IgD-negative memory B cell (primary cell): Measurements from ENCODE around the gene TMTC2. TPM values are rescaled to one million over a fixed set of nuclear protein-coding genes. Genes with fewer than 3 reads are reported as not detected.
A peak's percentile ranks its signal among the peaks of the same experiment; 100 is the strongest.

Experiments used
- H3K27ac Mint-ChIP-seq, 3 donors: one replicate each; pipeline ENCODE4 v1.8.0; 2020 to 2022; ENCODE audit warnings: mild to moderate bottlenecking in 3 of 3, mixed read lengths in 3 of 3, moderate library complexity in 1 of 3
- H3K27me3 Mint-ChIP-seq: one replicate; pipeline ENCODE4 v1.8.0; 2021; ENCODE audit warnings: mixed read lengths
- H3K36me3 Mint-ChIP-seq: one replicate; pipeline ENCODE4 v1.8.0; 2020; ENCODE audit warnings: mild to moderate bottlenecking, mixed read lengths
- H3K4me1 Mint-ChIP-seq, 3 donors: one replicate each; pipeline ENCODE4 v1.8.0; 2020 to 2022; ENCODE audit warnings: mixed read lengths in 3 of 3, mild to moderate bottlenecking in 1 of 3
- H3K4me3 Mint-ChIP-seq, 4 donors: one replicate each; pipeline ENCODE4 v1.8.0; 2020 to 2022; ENCODE audit warnings: mild to moderate bottlenecking in 4 of 4, mixed read lengths in 4 of 4, moderate library complexity in 3 of 4
- H3K9me3 Mint-ChIP-seq, 3 donors: one replicate each; pipeline ENCODE4 v1.8.0; 2020 to 2021; ENCODE audit warnings: mixed read lengths in 3 of 3, mild to moderate bottlenecking in 1 of 3
- polyA plus RNA-seq: library from polyadenylated mRNA; unstranded; fragments of 300-500 nt; fragmentation: Illumina TruSeq; gene quantifications from one replicate; pipeline ENCODE4 v1.2.3, GENCODE V29; 2021

Gene TMTC2
- polyA plus RNA-seq, 1 donor from 2014 or later: not detected

DNA sequence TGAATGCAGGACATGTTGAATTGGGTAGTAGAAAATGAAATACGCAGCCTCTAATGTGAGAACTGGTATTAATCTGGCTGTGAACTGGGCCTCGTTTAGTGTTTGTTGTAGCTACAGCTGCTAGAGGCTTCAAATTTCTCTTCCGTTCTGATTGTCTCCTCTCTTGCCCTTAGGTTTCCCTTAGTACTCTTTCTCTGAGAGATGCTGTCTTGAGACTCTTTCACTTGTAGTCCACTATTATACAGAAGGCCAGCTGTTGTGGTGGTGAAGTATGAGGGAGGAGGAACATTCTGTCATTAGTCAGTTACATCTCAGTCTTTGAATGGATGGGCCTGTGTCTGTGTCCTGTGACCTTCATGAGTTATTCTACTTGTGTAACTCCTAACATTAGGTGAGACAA, 322.0 kb downstream of the TMTC2 start:
- Mint-ChIP-seq H3K27me3 (no peaks in the 10 kb centered on the region), H3K4me3 (peak overlapping the region in 1 of 4 donors; percentile 28), H3K36me3 (peaks cover 11% of the 10 kb centered on the region), H3K9me3 (peaks cover 8 to 40% (median 17%) of the 10 kb centered on the region in 3 donors), H3K27ac (no peak overlapping the region), H3K4me1 (peaks cover 0 to 11% (median 1%) of the 10 kb centered on the region in 3 donors)

DNA sequence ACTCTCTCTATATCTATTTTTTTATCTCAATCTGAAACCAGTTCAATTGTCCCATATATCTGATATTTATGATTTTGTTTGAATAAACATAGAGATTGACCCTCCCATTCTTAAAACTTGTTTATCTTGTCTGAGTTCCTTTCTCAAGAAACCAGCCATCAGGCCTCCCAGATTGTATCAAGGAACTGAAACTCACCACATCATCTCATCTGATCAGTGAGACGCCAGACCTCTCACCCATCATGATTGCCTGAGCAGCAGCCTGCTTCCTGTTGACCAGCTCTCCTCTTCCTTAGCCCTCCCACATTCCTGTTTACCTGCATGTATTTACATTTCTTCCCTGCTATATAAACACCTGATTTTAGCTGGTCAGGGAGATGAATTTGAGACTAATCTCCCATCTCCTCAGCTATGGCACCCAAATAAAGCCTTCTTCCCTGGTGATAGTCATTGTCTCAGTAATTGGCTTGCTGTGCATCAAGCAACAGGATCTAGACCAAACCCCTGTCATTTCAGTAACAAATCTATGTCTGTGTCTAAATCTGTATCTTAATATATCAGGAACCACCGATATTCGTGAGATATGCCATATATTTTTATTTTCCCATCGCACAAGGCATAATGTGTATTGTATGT, 323.6 kb downstream of the TMTC2 start:
- no peaks in the 10 kb centered on the region for H3K27me3 Mint-ChIP-seq
- peaks cover 0 to 11% (median 1%) of the 10 kb centered on the region in 3 donors for H3K4me1 Mint-ChIP-seq
- peak overlapping the region in 1 of 3 donors; percentile 50 for H3K27ac Mint-ChIP-seq
- peaks cover 7% of the 10 kb centered on the region for H3K36me3 Mint-ChIP-seq
- peak overlapping the region in 1 of 4 donors; percentile 13 for H3K4me3 Mint-ChIP-seq
- H3K9me3 Mint-ChIP-seq: peaks cover 8 to 40% (median 17%) of the 10 kb centered on the region in 3 donors

DNA sequence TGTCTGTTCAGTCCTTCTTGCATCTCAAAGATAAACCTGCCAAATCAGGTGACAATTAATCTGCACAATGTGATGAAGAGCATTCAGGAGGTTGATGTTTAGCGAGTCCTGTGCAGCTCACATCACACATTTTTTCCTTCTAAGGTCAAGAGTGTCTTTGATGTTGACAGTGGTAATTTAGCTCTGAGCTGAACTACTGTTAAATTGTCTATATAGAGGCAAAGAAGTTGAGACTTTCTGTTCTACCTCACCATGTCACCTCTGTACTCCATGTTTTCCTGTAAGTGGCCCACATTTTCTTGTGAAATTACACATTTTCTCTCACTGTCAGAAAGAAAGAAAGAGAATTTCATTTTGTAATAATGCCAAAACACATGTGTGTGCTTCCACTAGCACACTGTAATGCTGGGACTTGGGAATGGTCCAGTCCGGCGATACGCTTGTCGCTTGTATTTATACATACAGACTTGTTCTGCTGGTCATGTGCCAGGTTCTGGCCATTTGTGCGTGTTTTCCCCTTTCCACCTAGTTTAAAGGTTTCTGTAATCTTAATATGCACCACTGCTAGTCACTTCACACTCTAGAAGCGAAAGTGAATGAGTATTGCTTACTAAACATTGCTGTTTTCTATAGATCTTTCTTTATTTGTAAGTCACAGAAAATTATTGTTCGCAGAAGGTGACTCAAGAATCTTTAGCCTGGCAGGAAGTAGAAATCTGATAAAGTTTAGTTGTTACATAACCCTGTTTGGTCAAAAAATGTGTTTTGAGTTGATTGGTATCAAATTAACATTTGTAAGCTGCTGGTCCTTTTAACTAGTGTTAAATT, 328.9 kb downstream of the TMTC2 start:
- Mint-ChIP-seq H3K4me1 (no peaks in the 10 kb centered on the region), H3K36me3 (peaks cover under 1% of the 10 kb centered on the region), H3K27ac (no peak overlapping the region), H3K9me3 (peaks cover 4 to 7% (median 4%) of the 10 kb centered on the region in 3 donors), H3K27me3 (no peaks in the 10 kb centered on the region), H3K4me3 (no peak overlapping the region)

DNA sequence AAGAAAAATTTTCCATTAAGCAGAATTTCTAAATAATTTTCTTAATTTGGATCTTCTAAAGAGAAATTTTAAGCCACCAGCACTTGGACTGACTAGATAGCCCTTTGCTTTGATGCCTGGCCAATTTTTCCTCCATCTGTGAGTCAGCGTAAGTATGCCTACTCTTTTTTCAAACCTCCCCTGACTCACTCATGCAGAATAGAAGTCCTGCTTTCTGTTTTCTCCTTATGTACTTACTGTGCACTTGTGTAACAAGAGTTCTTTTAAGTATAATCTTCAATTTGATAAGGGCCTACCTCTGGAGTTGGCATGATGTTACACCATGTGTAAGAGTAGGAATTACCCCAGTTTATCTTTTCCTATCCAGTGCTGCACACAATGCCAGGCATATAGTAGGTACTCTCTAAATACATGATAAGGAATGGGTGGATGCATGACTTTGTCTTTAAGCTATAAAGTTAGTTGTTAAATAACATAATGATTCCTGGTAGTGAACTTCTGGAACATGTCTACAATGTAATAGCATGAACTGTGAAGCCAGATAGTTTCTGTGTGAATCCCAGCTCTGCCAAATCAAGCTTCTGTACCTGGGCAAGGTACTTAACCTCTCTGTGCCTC, 329.6 kb downstream of the TMTC2 start:
- H3K4me3 Mint-ChIP-seq: no peak overlapping the region
- no peaks in the 10 kb centered on the region for H3K36me3 Mint-ChIP-seq
- peaks cover 1 to 4% (median 2%) of the 10 kb centered on the region in 3 donors for H3K9me3 Mint-ChIP-seq
- no peaks in the 10 kb centered on the region for H3K4me1 Mint-ChIP-seq
- H3K27me3 Mint-ChIP-seq: no peaks in the 10 kb centered on the region
- no peak overlapping the region for H3K27ac Mint-ChIP-seq

DNA sequence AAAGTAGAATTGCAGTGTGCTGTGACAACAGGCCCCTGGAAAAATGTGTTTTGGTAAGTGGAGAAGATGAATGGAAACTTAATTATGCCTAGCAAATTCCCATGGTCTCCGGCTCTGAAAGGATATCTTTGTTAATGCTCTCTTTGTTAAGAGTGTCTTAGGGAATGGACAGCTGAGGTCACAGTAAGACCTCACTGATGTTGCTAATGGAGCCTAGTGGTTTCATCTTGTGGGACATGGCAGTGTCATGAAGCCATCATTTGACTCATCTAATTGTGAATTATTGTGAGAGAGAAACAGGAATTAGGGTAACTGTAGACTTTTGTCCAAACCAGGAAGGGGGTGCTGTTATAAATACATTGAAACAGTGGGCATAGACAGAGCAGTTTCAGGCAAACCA, 330.3 kb downstream of the TMTC2 start:
- H3K36me3 Mint-ChIP-seq: no peaks in the 10 kb centered on the region
- H3K9me3 Mint-ChIP-seq: no peaks in the 10 kb centered on the region
- no peak overlapping the region for H3K4me3 Mint-ChIP-seq
- no peaks in the 10 kb centered on the region for H3K4me1 Mint-ChIP-seq
- H3K27ac Mint-ChIP-seq: no peak overlapping the region
- H3K27me3 Mint-ChIP-seq: no peaks in the 10 kb centered on the region

DNA sequence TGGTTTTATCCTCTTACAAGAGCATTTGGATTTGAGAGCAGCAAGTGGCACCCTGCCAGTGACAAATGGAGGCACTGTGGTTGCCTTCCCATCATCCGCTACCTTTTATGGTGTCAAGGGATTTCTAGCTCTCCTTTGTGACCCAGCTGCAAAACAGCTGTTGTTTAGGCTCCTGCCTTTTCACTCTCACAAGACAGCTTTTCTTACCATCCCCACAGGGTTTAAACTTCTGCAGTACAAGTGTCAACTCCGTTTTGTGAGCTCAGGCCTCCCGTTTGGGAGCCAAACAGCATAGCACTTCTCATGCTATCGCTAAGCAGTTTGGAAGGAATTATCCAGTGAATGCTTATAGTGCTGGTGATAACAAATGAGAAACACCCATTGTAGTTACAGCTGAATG, 331.4 kb downstream of the TMTC2 start:
- Mint-ChIP-seq H3K27ac (no peak overlapping the region), H3K36me3 (no peaks in the 10 kb centered on the region), H3K4me3 (no peak overlapping the region), H3K4me1 (no peaks in the 10 kb centered on the region), H3K9me3 (no peaks in the 10 kb centered on the region), H3K27me3 (no peaks in the 10 kb centered on the region)

DNA sequence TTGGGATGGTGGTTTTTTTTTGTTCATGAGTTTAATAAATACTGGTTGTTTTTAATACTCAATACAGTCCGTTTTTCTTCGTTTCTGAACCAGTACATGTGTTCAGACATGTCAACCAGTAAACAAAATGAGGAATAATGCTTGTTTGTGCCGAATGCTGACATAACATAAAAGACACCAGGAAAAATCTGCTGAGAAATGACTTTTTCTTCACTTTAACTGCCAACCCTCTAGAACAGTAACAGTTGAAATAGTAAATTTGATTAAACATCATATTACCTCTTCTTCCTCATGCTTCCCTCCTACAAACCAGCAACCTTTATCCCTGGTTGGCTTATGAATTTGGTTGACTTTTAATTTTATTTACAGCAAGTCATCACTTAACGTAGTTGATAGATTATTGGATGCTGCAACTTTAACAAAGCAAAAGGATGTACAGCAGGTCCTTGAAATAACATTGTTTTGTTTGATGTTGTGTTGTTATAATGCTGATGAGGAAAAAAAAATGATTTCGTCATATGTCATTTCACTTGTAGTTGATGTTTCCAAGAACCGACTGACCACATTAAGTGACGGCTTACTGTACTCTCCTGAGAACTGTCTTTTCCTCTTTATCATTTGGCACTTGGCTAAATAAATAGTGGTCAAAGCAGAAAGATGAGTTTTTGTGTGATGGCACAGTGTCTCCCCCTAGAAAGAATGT, 340.5 kb downstream of the TMTC2 start:
- H3K27me3 Mint-ChIP-seq: no peaks in the 10 kb centered on the region

DNA sequence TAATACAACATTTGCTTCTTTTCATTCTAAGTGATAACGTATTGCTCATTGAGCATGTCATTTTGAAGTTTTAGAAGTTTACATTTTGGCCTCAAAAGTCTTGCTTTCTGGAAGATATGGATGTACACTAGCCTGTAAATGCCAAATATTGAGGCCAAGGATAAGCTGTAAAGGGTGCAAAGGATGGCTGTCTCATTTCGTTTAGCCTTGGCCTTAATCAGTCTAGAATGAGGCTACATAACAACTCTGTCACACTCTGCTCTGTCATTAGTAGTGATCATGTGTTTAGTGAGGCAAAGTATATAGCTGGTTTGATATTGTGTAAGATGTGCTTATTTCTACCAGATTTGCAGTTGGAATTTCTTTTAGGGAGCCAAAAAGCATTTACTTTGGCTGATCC, 344.5 kb downstream of the TMTC2 start:
- H3K27me3 Mint-ChIP-seq: no peaks in the 10 kb centered on the region
- no peaks in the 10 kb centered on the region for H3K4me1 Mint-ChIP-seq
- H3K9me3 Mint-ChIP-seq: no peaks in the 10 kb centered on the region
- H3K27ac Mint-ChIP-seq: no peak overlapping the region
- no peak overlapping the region for H3K4me3 Mint-ChIP-seq
- peaks cover 5% of the 10 kb centered on the region for H3K36me3 Mint-ChIP-seq

More for the DNA sequence above, 340.5 kb downstream of the TMTC2 start:
- Mint-ChIP-seq H3K27ac (no peak overlapping the region), H3K4me1 (no peaks in the 10 kb centered on the region), H3K9me3 (no peaks in the 10 kb centered on the region), H3K4me3 (no peak overlapping the region), H3K36me3 (peaks cover 3% of the 10 kb centered on the region)

DNA sequence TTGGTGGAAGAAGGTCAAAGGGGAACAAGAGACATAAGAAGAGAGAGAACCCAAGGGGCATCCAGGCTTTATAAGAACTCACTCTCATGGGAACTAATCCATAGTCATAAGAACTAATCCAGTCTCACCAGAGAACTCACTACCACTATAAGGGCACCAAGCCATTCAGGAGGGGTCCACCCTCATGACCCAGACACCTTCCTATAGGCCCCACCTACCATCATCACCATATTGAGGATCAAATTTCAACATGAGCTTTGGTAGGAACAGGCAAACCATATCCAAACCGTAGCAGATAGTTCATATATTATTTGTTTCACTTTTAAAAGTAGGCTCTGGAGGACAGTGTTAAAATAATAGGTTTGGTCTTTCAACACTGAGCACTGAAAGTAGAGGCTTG, 350.1 kb downstream of the TMTC2 start:
- H3K27me3 Mint-ChIP-seq: no peaks in the 10 kb centered on the region
- no peaks in the 10 kb centered on the region for H3K9me3 Mint-ChIP-seq
- no peak overlapping the region for H3K4me3 Mint-ChIP-seq
- no peak overlapping the region for H3K27ac Mint-ChIP-seq
- no peaks in the 10 kb centered on the region for H3K4me1 Mint-ChIP-seq
- peaks cover 2% of the 10 kb centered on the region for H3K36me3 Mint-ChIP-seq

DNA sequence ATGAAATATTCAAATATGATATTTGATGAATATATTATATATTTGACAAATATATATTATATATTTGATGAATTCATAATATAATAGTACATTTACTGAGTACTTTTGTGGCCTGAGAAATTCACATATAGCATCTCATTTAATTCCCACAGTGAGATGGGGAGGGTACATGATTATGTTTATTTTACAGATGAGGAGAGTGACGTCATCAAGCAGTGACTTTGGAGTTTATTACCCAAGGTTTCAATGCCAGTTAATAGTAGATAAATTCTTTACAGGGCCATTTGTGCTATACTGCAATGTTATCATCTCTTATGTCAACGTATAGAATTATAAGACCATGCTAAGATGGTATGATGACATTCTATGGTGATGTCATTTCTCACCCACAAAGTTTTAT, 352.7 kb downstream of the TMTC2 start:
- Mint-ChIP-seq H3K27me3 (no peaks in the 10 kb centered on the region), H3K27ac (no peak overlapping the region), H3K36me3 (peaks cover 4% of the 10 kb centered on the region), H3K9me3 (peaks cover 0 to 3% (median 0%) of the 10 kb centered on the region in 3 donors), H3K4me3 (no peak overlapping the region), H3K4me1 (no peaks in the 10 kb centered on the region)

DNA sequence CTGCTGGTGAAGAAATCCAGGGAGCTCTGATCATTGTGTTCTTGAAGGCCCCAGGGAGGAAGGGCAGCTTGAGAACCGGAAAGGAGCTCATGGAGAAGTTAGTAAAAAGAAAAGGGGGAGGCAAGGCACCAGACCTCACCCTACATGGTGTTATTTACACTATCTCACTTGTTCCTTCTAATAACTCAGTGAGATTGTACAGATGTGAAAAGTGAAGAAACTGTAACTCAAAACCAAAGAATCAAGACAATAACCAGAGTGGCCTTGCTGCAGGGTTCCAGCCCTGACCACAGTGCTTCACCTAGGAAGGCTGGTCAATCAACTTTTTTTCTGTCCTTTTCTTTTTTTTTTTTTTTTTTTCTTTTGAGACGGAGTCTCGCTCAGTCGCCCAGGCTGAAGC, 353.6 kb downstream of the TMTC2 start:
- Mint-ChIP-seq H3K27ac (no peak overlapping the region), H3K27me3 (no peaks in the 10 kb centered on the region)

DNA sequence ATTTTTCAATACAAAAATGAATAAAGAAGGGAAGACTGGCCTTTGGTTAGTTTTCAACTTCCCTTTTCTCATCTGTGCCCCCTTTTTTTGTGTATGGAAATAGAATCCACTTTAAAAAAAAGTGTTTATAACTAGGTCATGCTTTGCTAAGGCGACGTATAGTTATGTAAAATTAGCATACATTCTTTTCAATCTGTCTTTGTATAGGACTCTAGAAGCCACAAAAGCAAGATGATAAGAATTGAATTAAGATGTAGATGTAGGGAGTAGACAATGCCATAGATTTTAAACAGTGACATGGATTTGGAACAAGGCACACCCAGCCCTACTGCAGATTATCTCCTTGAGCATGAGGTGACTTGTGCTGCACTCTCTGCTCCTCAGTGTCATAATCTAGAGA, 354.3 kb downstream of the TMTC2 start:
- Mint-ChIP-seq H3K36me3 (peaks cover 4% of the 10 kb centered on the region), H3K27ac (no peak overlapping the region), H3K4me1 (no peaks in the 10 kb centered on the region), H3K27me3 (no peaks in the 10 kb centered on the region), H3K4me3 (no peak overlapping the region), H3K9me3 (peaks cover 0 to 3% (median 0%) of the 10 kb centered on the region in 3 donors)

More for the DNA sequence above, 353.6 kb downstream of the TMTC2 start:
- peaks cover 2% of the 10 kb centered on the region for H3K36me3 Mint-ChIP-seq
- H3K9me3 Mint-ChIP-seq: peaks cover 0 to 3% (median 0%) of the 10 kb centered on the region in 3 donors
- H3K4me3 Mint-ChIP-seq: no peak overlapping the region
- no peaks in the 10 kb centered on the region for H3K4me1 Mint-ChIP-seq

DNA sequence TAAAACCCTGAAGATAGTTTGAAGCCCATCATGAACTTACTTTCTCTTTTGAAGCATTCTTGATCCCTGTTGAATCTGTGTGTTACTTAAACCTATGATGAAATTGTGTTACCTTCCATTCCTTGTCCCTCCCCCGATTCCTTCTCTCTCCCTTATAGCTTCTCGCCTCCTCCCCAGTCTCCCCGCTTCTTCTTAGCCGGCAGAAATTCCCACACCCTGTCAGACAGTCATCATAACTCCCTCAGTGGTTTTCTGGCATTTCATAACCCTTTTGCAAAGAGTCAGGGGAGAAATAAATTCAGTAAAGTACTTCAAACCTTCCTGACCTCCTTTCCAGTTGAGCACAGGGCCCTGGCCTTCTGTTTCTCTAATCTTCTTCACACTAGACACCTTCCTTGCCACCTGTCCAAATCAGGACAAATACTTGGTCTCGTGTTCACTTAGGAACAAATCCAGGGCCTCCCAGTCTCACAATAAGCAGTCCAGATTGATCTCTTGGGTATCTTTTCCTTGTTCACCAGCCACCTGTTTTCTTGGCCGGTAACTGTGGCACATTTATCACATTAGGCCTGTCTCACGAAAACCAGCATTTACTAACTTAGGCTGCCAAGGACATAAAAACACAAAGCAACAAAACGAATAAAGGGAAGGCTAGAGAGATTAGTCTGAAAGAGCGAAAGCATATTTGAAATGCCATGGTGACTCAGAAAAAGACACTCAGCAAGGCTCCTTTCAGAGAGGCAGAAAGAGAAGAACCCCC, 355.9 kb downstream of the TMTC2 start:
- Mint-ChIP-seq H3K9me3 (peaks cover 0 to 3% (median 0%) of the 10 kb centered on the region in 3 donors), H3K27ac (peak overlapping the region in 1 of 3 donors; percentile 24), H3K4me1 (peaks cover 0 to 6% (median 0%) of the 10 kb centered on the region in 3 donors), H3K36me3 (peaks cover 4% of the 10 kb centered on the region), H3K4me3 (no peak overlapping the region), H3K27me3 (no peaks in the 10 kb centered on the region)

DNA sequence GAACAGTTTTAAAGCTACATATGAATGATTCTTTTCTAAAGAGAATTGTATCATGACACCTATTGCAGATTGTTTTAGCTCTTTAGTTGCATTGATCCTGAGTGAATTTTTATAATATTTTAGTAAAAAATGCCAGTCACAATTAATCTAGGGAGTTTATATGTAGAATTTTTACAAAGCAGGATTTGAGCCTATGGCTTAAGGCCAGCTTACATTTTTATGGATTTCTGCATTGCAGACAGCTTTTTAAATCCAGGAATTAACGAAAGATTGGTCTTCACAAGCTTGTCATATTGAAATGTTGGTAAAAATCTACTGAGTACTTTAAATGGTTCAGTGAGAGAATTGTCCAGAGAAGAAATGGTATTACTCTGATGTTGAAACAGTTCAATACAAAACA, 358.0 kb downstream of the TMTC2 start:
- Mint-ChIP-seq H3K9me3 (peaks cover 3 to 5% (median 3%) of the 10 kb centered on the region in 3 donors), H3K36me3 (peaks cover 4% of the 10 kb centered on the region), H3K4me3 (no peak overlapping the region), H3K27ac (no peak overlapping the region), H3K4me1 (peaks cover 0 to 6% (median 0%) of the 10 kb centered on the region in 3 donors), H3K27me3 (no peaks in the 10 kb centered on the region)
